Dorsolateral prefrontal cortex (tissue), 118 donors: ENCODE data around the gene CEACAM4. TPM values are rescaled to one million over a fixed set of nuclear protein-coding genes. Genes with fewer than 3 reads are reported as not detected.

Source experiments
- total RNA-seq, 120 experiments: library from RNA; stranded (reverse); gene quantifications; one replicate each; pipeline versions ENCODE4 v1.2.3 to v1.2.4, GENCODE V29; 2022

CEACAM4 gene
- total RNA-seq, 120 experiments from 2014 or later, result 0.45 to 2.7 (median 0.68) TPM; not detected in 94

Other genes starting within 250 kb of the CEACAM4 start
- 10 to 100 TPM; 11.5 to 29.1 (median 18.2) TPM for gene EXOSC5, start 229.7 kb downstream of the CEACAM4 start, total RNA-seq
- 10 to 100 TPM in 118 of 120 experiments, 1 to 10 TPM in 2; 7.7 to 38.9 (median 20.1) TPM for gene BCKDHA, start 229.3 kb downstream of the CEACAM4 start, total RNA-seq
- 1 to 10 TPM in 25 of 120 experiments, under 1 TPM in 64, not detected in 31; 0.19 to 2.9 (median 0.75) TPM for gene B3GNT8, start 199.7 kb downstream of the CEACAM4 start, total RNA-seq
- gene DMAC2, start 187.2 kb downstream of the CEACAM4 start, total RNA-seq, result 10 to 100 TPM; 29.5 to 57.2 (median 42.7) TPM
- gene ERICH4, start 183.9 kb downstream of the CEACAM4 start, total RNA-seq, result not detected
- 1 to 10 TPM in 67 of 120 experiments, under 1 TPM in 34, not detected in 19; 0.37 to 6.3 (median 1.5) TPM for gene CEACAM21, start 50.9 kb downstream of the CEACAM4 start, total RNA-seq
- gene CEACAM7, start 61.2 kb upstream of the CEACAM4 start, total RNA-seq, result not detected
- not detected for gene CEACAM5, start 81.6 kb upstream of the CEACAM4 start, total RNA-seq
- under 1 TPM in 1 of 120 experiments, not detected in 119; 0.20 TPM for gene CEACAM6, start 128.5 kb upstream of the CEACAM4 start, total RNA-seq
- gene CEACAM3, start 169.5 kb upstream of the CEACAM4 start, total RNA-seq, result 1 to 10 TPM in 3 of 120 experiments, under 1 TPM in 19, not detected in 98; 0.30 to 2.1 (median 0.73) TPM
- gene LYPD4, start 217.6 kb upstream of the CEACAM4 start, total RNA-seq, result not detected
- gene DMRTC2, start 218.0 kb upstream of the CEACAM4 start, total RNA-seq, result not detected
- gene RPS19, start 233.2 kb upstream of the CEACAM4 start, total RNA-seq, result 100 to 1,000 TPM; 344 to 718 (median 462) TPM